HEK293 (cell line): Measurements from ENCODE around the gene ATF6.

ENCODE experiments used
- CTCF ChIA-PET: fragments of 350-600 bp; formaldehyde crosslinking; extraction: SDS; loops from one replicate; lab custom pipeline; 2021; ENCODE audit warnings: antibody characterized with exemption; lab: Yijun Ruan, JAX
- POLR2A ChIA-PET: fragments of 300-600 bp; formaldehyde crosslinking; extraction: SDS; loops from one replicate; lab custom pipeline; 2020; ENCODE audit warnings: antibody characterized with exemption, inconsistent platforms; lab: Yijun Ruan, JAX
- H3K27ac ChIP-seq: fragments of 200-500 bp; sonication (Bioruptor generic); 2 replicates; pipeline ENCODE4 v1.5.1; 2014; ENCODE audit warnings: low read depth, low read length, control low read depth, inconsistent platforms; ENCODE audit errors: extremely low read depth
- H3K36me3 ChIP-seq, 2 experiments: fragments of 200-500 bp in 1 of 2; sonication (Bioruptor generic) in 1 of 2; 1 replicate in 1 of 2; 2 replicates in 1 of 2; pipeline ENCODE4 v1.5.1; 2014 to 2017; ENCODE audit warnings: inconsistent platforms in 2 of 2, low read length in 2 of 2; ENCODE audit not compliant: control insufficient read depth in 2 of 2, insufficient read depth in 1 of 2
- H3K4me1 ChIP-seq: fragments of 200-500 bp; sonication (Bioruptor generic); 2 replicates; pipeline ENCODE4 v1.5.1; 2014; ENCODE audit warnings: mild to moderate bottlenecking, low read length, inconsistent platforms; ENCODE audit not compliant: control insufficient read depth, insufficient read depth
- H3K4me3 ChIP-seq: 2 replicates; pipeline ENCODE4 v1.5.1; 2011; ENCODE audit warnings: low read depth, mild to moderate bottlenecking, control low read depth, low read length, moderate library complexity
- H3K9me3 ChIP-seq: fragments of 200-500 bp; sonication (Bioruptor generic); 2 replicates; pipeline ENCODE4 v1.5.1; 2014; ENCODE audit warnings: low read depth, low read length, inconsistent platforms; ENCODE audit not compliant: control insufficient read depth, insufficient read depth
- GLI2 ChIP-seq: fragments of 450-650 bp; formaldehyde crosslinking; IDR thresholded peaks from 2 replicates; pipeline ENCODE4; 2017; ENCODE audit warnings: missing biosample characterization, missing genetic modification characterization, low read depth, borderline replicate concordance
- GLIS2 ChIP-seq: fragments of 450-650 bp; formaldehyde crosslinking; IDR thresholded peaks from 2 replicates; pipeline ENCODE4 v1.5.1; 2016; ENCODE audit warnings: missing biosample characterization, missing genetic modification characterization
- IKZF3 ChIP-seq: fragments of 450-650 bp; IDR thresholded peaks from 2 replicates; pipeline ENCODE4 v1.5.0; 2018; ENCODE audit warnings: missing biosample characterization, mild to moderate bottlenecking, missing genetic modification characterization, moderate library complexity
- SCRT2 ChIP-seq: fragments of 450-650 bp; formaldehyde crosslinking; IDR thresholded peaks from 2 replicates; pipeline ENCODE4 v1.5.1; 2016; ENCODE audit warnings: missing biosample characterization, missing genetic modification characterization
- ZNF121 ChIP-seq: fragments of 450-650 bp; formaldehyde crosslinking; IDR thresholded peaks from 2 replicates; pipeline ENCODE4 v1.5.1; 2016; ENCODE audit warnings: missing biosample characterization, missing genetic modification characterization
- ZNF521 ChIP-seq: fragments of 450-650 bp; formaldehyde crosslinking; IDR thresholded peaks from 2 replicates; pipeline ENCODE4 v1.5.1; 2017; ENCODE audit warnings: missing biosample characterization, mild to moderate bottlenecking, missing genetic modification characterization
- ZNF621 ChIP-seq: fragments of 450-650 bp; formaldehyde crosslinking; IDR thresholded peaks from 2 replicates; pipeline ENCODE4 v1.5.1; 2017; ENCODE audit warnings: missing biosample characterization, missing genetic modification characterization
- ZNF623 ChIP-seq: fragments of 450-650 bp; formaldehyde crosslinking; IDR thresholded peaks from 2 replicates; pipeline ENCODE4 v1.5.1; 2016; ENCODE audit warnings: missing biosample characterization, missing genetic modification characterization
- ZNF654 ChIP-seq: fragments of 450-650 bp; formaldehyde crosslinking; IDR thresholded peaks from 2 replicates; pipeline ENCODE4 v1.5.1; 2016; ENCODE audit warnings: low read depth, missing biosample characterization, missing genetic modification characterization
- ZNF76 ChIP-seq: fragments of 450-650 bp; formaldehyde crosslinking; IDR thresholded peaks from 2 replicates; pipeline ENCODE4; 2016; ENCODE audit warnings: low read depth, missing biosample characterization, missing genetic modification characterization, borderline replicate concordance
- ZSCAN30 ChIP-seq: fragments of 450-650 bp; IDR thresholded peaks from 2 replicates; pipeline ENCODE4 v1.5.1; 2018; ENCODE audit warnings: missing biosample characterization, mild to moderate bottlenecking, missing genetic modification characterization, moderate library complexity
- TF ChIP-seq, protein P1 (sequence below): fragments of 450-650 bp; formaldehyde crosslinking; IDR thresholded peaks from 2 replicates; pipeline ENCODE4 v1.5.1; 2016; ENCODE audit warnings: missing biosample characterization, missing genetic modification characterization
- TF ChIP-seq, protein P2 (sequence below): fragments of 450-650 bp; formaldehyde crosslinking; IDR thresholded peaks from 2 replicates; pipeline ENCODE4 v1.5.1; 2016; ENCODE audit warnings: missing biosample characterization, missing genetic modification characterization, low read depth

The ATF6 gene

DNA sequence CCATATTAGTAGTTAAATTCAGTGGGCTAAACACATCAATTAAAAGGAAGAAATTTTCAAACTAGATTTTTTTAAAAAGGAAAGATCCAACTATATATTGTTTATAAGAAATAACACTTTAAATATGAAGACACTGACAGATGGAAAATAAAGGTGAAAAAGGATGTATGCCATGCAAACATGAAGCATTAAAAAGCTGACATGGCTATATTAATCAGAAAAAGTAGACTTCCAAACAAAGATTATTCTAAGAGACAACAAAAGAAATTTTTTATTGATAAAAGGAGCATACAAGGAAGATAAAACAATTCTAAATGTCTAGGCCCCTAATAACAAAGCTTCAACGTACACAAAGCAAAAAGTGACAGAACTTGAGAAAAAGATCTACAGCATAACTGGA lies 92.2 kb downstream of the ATF6 start:
- no peaks in the 10 kb centered on the region for H3K4me1 ChIP-seq
- TF ChIP-seq, protein P1, sequence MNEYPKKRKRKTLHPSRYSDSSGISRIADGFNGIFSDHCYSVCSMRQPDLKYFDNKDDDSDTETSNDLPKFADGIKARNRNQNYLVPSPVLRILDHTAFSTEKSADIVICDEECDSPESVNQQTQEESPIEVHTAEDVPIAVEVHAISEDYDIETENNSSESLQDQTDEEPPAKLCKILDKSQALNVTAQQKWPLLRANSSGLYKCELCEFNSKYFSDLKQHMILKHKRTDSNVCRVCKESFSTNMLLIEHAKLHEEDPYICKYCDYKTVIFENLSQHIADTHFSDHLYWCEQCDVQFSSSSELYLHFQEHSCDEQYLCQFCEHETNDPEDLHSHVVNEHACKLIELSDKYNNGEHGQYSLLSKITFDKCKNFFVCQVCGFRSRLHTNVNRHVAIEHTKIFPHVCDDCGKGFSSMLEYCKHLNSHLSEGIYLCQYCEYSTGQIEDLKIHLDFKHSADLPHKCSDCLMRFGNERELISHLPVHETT (tag by site-specific recombination) = no peak
- TF ChIP-seq ZSCAN30 (tag by site-specific recombination) (no peak), ZNF521 (tag by site-specific recombination) (no peak), GLIS2 (tag by site-specific recombination) (no peak), ZNF621 (tag by site-specific recombination) (no peak), IKZF3 (tag by site-specific recombination) (no peak)
- peaks cover 0 to 16% of the 10 kb centered on the region in 2 experiments; a peak in 1 of 3 replicates for H3K36me3 ChIP-seq
- POLR2A ChIA-PET = no interaction called here
- CTCF ChIA-PET = interaction anchor here (0.5 to 1.6 kb wide), 4 partner anchors 21 to 715 kb away, joined by 3 to 6 read pairs (median 4); no protein-coding TSS in a partner anchor
- no peaks in the 10 kb centered on the region for H3K9me3 ChIP-seq
- H3K4me3 ChIP-seq = no peak overlapping the region
- no peak overlapping the region for H3K27ac ChIP-seq

DNA sequence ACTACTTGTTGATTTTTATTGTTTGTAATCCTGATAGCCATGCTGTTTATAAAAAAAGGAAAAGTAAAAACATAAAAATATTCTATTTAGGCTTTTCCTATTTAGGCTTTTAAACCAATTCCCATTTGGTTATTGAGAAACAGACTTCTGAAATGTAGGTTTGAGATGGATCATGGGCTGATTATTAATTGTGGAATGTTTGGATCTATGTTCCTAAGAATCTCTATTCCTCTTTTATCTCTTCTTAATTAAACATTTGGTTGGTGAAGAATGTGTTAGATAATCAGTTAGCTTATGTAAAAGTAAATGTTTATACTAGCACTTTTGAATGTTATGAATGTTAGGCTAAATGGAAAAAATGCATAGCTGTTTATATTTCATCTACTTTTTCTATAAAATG lies 97.4 kb downstream of the ATF6 start:
- Histone ChIP-seq H3K4me1 (no peaks in the 10 kb centered on the region), H3K4me3 (no peak overlapping the region), H3K9me3 (no peaks in the 10 kb centered on the region), H3K36me3 (peaks cover 0 to 6% of the 10 kb centered on the region in 2 experiments; a peak in 1 of 3 replicates), H3K27ac (no peak overlapping the region)
- ChIA-PET POLR2A (no interaction called here), CTCF (interaction anchor here (0.6 to 2.4 kb wide), 2 partner anchors 174 to 1452 kb away, joined by 3 to 15 read pairs; no protein-coding TSS in a partner anchor)
- no peak for TF ChIP-seq ZNF623 (tag by site-specific recombination)
- TF ChIP-seq, protein P2, sequence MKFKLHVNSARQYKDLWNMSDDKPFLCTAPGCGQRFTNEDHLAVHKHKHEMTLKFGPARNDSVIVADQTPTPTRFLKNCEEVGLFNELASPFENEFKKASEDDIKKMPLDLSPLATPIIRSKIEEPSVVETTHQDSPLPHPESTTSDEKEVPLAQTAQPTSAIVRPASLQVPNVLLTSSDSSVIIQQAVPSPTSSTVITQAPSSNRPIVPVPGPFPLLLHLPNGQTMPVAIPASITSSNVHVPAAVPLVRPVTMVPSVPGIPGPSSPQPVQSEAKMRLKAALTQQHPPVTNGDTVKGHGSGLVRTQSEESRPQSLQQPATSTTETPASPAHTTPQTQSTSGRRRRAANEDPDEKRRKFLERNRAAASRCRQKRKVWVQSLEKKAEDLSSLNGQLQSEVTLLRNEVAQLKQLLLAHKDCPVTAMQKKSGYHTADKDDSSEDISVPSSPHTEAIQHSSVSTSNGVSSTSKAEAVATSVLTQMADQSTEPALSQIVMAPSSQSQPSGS (tag by site-specific recombination) = no peak
- TF ChIP-seq SCRT2 (tag by site-specific recombination) = 0 out of 2 replicates have a peak, but pooled peaks have one; percentile 2

DNA sequence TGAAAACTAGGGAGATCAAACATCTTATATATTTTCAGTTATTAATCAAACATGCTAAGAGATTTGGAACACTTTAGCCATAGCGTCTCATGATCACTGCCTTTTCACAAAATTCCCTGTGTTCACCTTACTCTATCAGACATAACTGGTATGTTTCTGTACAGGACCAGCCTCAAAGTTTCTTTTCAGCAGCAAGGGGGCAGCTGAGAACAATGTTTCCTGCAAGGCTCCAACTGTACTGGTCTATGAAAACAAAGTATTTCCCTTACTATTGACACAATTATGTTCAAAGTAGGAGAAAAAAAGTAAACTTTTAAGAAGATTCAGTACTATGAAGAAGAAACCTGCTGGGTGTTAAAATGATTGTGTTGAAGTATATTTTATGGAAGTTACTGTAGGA lies 98.5 kb downstream of the ATF6 start:
- CTCF ChIA-PET = interaction anchor here (0.6 to 2.4 kb wide), 4 partner anchors 12 to 172 kb away, joined by 3 to 15 read pairs (median 4); partner anchors contain the start of gene DUSP12
- Histone ChIP-seq H3K4me3 (no peak overlapping the region), H3K36me3 (peaks cover 0 to 6% of the 10 kb centered on the region in 2 experiments; a peak in 1 of 3 replicates), H3K4me1 (no peaks in the 10 kb centered on the region), H3K9me3 (no peaks in the 10 kb centered on the region), H3K27ac (no peak overlapping the region)
- TF ChIP-seq ZNF76 (tag by site-specific recombination) (no peak), ZNF654 (0 out of 2 replicates have a peak, but pooled peaks have one; percentile 10)
- POLR2A ChIA-PET = no interaction called here

DNA sequence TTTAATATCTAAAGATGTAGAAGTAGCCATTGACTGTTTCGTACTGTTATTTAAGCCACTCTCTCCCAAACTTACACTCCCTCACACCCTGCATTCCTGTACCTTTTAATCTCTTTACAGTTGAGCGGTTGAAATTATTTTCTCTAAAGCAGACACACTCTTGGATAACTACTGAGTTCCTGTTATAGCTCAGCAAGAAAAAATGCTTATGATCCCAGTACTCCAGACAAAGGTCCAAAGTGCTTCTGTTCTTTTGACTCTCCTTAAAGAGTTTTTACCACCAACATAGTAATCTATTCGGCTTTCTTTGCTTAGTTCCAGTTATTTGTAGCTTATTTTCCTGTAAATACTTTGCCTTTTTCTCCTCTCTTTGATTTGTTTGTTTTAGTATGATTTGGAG lies 100.1 kb downstream of the ATF6 start:
- H3K27ac ChIP-seq = no peak overlapping the region
- no peaks in the 10 kb centered on the region for H3K4me1 ChIP-seq
- no peak overlapping the region for H3K4me3 ChIP-seq
- peaks cover 0 to 2% of the 10 kb centered on the region in 2 experiments; a peak in 1 of 3 replicates for H3K36me3 ChIP-seq
- H3K9me3 ChIP-seq = no peaks in the 10 kb centered on the region
- TF ChIP-seq ZNF121 (tag by site-specific recombination) (no peak), GLI2 (tag by site-specific recombination) (no peak)
- CTCF ChIA-PET = interaction anchor here (1.0 to 1.4 kb wide), 2 partner anchors 39 to 75 kb away, joined by 3 to 4 read pairs; no protein-coding TSS in a partner anchor
- POLR2A ChIA-PET = no interaction called here
